SIG-M5 (cell line): ENCODE measurements around the gene TRIP11.
"Not testable (repeated sequence)": the region's sequence is repeated elsewhere in the genome, so short reads cannot be mapped to it uniquely, and the experiment has no call there.

Experiments used
- DNase-seq: peaks from one replicate; lab custom pipeline; 2025; lab: John Stamatoyannopoulos, UW

Gene TRIP11

DNA sequence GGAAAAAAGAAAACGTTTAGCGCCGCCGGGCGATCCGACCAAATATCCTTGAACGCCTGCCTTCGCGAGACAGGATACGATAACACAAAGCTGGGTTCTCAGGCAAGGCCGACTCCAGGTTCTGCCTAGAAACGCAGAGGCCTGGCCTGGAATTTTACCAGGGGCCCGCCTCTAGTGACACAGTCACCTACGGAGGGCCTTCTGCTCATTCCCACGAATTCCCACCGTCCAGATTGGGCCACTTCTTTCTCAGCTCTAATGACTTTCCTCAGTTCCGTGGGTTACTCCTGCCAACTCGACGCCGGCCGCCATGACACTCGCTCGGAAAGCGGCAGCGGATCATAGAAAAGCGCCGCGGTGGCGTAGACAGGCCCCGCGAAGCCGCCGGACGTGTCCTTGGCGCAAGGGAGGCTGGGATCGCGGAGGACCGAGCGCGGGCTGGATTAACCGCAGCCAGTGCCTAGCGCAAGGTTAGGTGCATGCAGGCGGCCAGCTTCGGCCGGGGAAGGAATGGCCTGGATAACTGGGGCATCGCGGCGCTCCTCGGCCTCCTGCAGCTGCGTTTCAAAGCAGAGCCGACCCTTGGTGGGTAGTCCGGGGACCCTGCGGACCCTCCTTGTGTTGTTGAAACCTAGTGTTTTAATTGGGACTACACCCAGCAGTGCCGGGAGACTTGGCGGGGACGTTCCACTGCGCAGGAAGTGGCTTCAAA is at the start of gene TRIP11:
Gene TRIP11 (minus strand): TSS at position 341 of the 712 bp plus-strand sequence. CDS start 374 bp downstream, outside the sequence.
- DNase-seq, result peak; percentile 24

DNA sequence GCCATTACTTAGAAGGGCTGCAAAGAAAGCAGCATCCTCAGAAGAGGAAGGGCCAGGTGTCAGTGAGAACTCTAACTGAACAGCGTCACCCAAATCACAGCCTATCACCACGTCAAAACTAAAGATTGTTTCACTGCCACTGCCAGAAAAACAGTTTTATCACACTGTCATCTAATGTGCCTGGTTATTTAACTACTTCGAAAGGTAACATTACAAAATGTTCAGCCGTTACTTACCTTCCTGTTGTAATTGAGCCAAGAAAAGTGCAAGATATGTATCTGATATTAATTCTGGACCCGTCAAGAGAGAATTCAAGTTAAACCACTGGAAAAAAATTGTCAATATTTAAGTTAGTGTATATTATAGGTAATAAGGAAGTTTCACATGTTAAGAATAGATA is 48.6 kb upstream of the TRIP11 start:
- DNase-seq, result no peak

DNA sequence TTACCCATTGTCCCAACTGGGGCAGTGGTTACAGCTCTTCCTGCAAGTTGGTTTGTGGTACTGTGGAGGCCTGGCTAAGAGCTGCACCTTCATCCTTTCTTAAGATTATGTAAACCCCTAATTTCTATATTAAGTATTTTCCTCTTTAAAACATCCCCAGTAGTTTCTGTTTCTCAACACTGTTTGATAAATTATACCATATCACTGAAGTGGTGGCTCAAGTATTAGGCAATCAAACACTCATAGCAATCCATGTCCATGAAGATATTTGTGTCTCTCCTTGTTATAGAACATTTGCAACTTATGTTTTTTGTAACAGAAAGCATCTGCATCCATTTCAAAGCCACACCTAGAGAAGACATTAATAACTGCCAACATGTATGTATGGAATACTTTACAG is 34.7 kb upstream of the TRIP11 start:
- DNase-seq, result peak; percentile 2

DNA sequence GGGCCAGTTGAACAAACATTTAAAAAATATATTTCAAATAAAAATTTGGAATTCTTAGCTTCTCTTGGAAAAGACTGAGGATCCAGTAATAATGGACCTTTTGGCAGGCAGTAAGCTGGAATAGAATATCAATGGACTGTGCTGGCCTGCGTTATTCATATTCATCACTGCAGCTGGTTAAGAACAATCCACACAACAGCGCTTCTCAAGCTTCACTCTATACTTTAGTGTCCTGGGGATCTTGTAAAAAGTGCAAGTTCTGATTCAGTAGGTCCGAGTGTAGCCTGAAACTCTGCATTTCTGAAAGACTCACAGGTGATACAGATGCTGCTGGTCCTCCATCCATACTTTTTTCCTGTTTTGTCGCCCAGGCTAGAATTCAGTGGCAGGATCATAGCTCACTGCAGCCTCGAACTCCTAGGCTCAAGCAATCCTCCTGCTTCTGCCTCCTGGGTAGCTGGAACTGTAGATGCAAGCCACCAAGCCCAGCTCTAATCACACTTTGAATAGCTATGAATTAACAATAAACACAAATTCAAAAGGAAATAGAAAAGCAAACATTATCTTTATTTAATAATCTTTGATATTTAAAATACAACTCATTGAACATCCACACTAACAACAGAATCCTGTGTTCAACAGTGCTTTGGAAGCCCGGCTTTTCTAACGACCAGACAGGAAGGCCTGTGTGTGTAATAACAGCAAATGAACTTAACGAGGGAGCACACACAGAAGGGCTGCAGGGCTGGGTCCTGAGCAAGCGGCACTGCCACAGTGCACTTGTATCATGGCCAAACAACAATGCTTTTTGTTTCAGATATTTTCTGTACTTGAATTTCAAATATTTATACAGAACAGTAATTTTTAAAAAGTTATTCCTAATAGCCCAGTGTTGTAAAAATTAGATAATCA is 18.4 kb upstream of the TRIP11 start:
- no peak for DNase-seq

DNA sequence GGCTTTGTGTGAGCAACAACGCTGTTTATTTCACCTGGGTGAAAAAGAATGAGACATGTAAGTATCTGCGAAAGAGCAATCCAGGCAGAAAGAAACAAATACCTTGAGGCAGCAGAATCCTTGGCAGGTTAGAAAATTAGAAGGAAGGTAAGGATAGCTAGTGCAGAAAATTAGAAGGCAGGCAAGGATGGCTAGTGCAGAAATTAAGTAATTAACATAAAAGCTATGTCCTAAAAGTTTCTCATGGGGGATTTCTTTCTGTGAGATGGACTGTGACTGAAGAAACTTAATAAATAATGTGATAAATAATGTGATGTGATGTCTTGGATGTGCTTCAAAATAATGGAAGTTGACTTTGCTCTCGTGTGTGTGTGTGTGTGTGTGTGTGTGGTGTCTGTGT is 9.9 kb upstream of the TRIP11 start:
- DNase-seq, result no peak

DNA sequence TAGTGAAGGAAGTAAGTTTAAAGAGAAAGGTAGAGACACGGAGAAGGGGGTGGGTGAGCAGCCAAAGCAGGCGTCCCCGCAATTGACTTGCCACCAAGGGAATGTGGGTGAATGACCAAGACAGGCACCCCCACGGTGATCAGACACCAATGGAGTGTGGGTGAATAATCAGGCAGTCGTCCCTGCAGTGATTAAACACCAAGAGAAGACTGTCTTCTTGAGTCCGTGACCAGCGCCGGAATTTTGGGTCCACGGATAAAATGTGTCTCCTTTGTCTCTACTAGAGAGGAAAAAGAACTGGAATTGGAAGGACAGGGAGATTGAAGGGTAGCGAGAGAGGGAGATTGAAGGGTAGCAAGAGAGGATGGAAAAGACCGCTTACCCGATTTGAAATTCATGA is 9.4 kb upstream of the TRIP11 start:
- DNase-seq, result not testable (repeated sequence)

DNA sequence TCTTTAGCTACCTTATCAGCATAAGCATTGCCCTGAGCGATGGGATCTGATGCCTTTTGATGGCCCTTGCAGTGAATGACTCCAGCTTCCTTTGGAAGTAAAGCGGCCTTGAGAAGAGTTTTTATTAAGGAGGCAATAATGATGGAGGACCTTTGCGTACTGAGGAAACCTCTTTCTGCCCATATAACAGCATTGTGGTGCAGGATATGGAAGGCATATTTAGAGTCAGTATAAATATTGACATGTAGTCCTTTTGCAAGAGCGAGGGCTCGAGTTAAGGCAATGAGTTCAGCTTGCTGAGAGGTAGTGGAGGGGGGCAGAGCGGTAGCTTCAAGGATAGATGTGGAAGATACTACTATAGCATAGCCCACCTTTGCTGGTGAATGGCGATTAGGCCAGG is 6.0 kb upstream of the TRIP11 start:
- DNase-seq, result not testable (repeated sequence)

DNA sequence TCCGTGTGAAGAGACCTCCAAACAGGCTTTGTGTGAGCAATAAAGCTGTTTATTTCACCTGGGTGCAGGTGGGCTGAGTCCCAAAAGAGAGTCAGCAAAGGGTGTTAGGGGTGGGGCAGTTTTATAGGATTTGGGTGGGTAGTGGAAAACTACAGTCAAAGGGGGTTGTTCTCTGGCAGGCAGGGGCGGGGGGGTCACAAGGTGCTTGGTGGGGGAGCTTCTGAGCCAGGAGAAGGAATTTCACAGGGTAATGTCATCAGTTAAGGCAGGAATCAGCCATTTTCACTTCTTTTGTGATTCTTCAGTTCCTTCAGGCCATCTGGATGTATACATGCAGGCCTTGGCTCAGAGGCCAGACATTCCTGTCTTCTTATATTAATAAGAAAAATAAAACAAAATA is 1.9 kb upstream of the TRIP11 start:
- DNase-seq, result not testable (repeated sequence)

DNA sequence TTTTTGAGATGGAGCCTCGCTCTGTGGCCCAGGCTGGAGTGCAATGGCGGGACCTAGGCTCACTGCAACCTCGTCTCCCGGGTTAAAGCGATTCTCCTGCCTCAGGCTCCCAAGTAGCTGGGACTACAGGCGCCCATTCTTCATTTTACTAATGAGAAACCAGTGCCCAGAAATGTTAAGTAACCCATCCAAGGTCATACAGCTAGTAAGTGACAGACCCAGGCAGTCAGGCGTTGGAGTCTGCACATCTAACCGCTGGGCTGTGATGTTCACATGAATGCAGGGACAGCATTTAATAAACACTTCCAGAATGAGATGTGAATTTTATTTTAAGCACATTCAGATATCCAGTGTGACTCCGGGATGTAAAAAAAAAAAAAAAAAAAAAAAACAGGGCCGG is 1.3 kb upstream of the TRIP11 start:
- no peak for DNase-seq

DNA sequence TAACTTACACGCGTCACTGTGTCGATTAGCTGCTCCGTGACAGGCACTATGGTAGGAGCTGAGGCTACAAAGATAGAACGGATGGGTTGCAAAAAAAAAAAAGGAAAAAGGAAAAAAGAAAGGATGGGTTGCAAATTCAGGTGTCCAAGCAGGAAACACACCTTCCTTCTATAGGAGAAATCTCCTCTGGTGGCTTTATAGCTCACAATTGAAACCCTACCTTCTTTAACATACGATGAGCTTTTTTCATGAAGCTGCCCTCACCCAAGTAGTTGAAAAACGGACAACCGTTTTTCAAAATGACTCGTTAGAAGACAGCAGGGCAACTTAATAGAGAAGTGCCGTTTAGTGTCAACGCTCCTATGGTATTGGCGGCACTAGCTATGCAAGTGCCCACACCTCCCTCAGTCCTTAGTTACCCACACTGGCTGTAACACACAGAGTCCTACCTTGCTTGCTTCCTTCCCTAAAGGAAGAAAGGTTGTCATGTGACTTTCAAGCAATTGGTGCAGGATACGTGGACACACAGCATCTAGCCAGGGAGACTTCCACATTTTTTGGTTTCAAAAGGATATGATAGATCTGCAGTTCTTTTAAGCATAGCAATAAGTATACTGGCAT is 682 bp upstream of the TRIP11 start:
- DNase-seq, result no peak

DNA sequence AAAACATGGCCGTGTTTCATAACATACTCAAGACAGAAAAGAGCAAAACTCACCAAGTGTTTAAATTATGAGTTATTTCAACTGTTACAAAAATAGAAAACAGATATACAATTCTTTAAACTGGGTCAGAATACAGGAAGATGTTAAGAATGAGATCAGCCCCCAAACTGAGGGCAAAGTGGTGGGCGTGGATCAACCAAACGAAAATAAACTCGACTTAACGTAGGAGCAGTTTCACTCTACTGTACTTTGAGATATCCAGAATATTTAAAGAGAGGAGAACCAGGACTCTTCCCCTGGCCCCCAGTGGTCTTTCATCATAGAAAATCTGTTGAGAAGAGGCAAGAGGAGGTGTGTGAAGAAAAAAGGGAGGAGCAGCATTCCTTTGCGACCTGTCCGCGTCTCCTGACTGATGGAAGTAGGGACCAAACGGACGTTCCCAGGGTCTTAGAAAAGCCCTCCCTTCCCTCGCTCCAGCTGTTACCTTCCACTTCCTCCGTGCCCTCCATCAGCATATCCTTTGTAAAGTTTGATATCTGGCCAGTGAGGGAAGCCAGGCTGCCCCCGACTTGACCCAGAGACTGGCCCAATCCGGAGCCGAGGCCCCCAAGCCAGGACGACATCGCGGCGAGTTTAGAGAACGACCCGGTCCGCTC is 668 bp downstream of the TRIP11 start:
- no peak for DNase-seq

DNA sequence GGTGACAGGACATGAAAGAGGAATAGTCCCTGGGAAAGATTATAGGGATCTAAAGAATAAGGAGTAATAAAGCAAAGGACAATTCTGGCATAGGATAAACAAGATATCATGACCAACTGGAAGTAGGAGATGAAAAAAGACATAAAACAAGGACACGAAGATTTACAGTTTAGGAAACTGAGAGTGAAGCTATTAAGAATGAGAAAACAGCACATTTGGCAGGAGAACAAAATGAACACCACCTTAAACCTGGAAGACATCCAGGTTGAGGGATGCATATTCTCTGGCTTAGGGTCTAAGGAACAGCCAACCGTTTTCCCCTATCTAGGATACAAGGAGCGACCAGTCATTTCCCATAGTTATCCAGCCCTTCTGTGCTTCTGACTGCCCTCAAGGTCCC is 1.9 kb downstream of the TRIP11 start:
- DNase-seq, result no peak

DNA sequence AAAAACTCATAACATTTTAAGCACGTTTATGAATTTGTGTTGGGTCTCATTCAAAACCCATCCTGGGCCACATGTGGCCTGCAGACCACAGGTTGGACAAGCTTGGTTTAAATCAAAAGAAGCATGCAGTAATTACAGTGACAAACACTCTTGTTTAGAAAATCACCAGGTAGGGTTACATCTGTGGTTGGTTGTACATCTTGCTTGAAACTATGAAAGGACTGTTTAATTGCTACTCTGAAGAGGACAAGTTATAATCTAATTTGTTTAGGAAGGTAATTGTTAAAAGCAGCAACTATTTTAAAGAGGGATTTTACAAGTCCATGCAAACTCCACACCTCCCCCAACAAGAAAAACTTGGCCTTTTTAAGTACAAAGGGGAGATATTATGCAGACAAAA is 4.0 kb downstream of the TRIP11 start:
- no peak for DNase-seq

DNA sequence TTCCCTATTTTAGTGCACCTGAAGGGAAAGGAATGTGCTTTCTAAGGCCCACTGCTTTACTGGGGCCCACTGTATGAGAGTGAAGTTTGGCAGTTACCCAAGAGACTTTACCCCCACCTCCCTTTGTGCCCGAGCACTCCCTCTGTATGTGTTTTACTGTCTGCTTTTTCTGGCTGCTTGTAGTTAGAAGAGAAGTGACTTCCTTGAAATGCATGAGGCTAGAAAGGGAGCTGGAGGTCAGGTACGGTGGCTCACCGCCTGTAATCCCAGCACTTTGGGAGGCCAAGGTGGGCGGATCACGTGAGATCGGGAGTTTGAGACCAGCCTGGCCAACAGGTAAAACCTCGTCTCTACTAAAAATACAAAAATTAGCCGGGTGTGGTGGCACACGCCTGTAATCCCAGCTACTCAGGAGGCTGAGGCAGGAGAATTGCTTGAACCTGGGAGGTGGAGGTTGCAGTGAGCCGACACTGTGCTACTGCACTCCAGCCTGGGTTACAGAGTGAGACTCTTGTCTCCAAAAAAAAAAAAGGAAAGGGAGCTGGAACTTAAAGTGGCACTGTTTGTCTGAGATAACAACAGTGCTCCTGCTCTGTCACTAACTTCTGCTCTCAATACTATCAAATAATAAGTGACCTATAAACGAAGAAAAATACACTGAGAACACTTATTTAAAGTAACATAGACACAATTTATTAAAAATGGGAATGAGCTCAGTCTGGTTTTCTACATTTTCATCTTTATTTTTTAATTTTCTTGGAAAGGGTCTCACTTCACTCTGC is 5.8 kb downstream of the TRIP11 start:
- DNase-seq, result no peak

DNA sequence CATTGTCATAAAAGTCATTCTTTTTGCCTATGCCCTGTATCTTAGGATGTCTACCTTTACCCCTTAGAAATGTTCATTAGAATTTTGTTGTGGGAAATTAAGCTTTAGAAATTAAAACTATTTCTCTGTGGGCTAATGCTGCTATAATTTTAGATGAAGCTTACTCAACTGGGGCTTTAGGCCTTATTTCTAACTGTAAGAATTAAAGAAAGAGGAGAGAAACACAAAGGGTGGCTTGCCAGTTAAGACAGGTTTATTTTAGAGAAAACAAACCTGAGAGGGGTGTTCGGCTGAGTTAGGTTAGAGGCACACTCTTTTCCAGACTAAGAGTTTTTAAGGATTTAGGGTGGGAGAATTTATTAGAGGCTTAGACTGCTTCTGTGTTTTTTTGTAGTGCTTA is 6.4 kb downstream of the TRIP11 start:
- DNase-seq, result no peak

DNA sequence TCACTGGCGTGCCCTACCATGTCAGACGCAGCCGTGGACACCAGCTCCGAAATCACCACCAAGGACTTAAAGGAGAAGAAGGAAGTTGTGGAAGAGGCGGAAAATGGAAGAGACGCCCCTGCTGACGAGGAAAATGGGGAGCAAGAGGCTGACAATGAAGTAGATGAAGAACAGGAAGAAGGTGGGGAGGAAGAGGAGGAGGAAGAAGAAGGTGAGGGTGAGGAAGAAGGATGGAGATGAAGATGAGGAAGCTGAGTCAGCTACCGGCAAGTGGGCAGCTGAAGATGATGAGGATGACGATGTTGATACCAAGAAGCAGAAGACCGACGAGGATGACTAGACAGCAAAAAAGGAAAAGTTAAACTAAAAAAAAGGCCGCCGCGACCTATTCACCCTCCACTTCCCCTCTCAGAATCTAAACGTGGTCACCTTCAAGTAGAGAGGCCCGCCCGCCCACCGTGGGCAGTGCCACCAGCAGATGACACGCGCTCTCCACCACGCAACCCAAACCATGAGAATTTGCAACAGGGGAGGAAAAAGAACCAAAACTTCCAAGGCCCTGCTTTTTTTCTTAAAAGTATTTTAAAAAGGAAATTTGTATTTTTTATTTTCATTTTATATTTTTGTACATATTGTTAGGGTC is 13.2 kb downstream of the TRIP11 start:
- DNase-seq, result no peak

DNA sequence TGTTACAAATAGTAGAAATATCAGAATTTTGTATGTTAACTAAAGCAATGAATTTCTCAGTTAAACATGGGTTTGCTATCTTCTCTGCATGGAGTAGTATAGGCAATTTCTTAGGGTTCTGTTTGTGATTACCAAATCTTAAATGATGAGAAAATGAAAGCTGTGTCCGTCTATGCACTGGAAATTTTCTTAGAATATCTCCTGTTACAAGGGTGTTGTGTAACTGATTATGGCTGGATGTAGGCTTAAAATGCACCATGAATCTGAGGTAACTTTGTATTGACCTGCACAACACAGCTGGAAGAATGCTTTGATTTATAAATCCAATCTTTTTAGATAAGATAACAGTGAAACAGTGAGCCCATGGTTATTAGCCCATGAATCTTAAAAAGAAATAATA is 17.8 kb downstream of the TRIP11 start:
- no peak for DNase-seq

DNA sequence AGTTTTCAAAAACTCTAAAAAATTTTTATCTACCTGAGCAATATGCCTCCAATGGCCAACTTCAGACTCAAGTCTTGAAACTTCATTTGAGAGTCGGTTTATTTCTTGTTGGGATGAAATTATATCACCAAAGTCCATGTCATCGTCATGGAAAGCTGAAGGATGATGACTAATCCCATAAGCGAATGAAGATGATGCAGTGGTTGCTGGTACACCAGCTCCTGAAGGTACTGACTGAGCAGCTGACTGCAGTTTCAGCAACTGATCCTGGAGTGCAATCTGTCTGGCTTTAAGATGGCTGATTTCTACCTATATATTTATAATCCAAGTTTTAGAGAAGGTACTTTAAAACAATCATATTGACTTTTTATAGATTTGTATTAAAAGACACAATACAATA is 18.3 kb downstream of the TRIP11 start:
- DNase-seq, result no peak

DNA sequence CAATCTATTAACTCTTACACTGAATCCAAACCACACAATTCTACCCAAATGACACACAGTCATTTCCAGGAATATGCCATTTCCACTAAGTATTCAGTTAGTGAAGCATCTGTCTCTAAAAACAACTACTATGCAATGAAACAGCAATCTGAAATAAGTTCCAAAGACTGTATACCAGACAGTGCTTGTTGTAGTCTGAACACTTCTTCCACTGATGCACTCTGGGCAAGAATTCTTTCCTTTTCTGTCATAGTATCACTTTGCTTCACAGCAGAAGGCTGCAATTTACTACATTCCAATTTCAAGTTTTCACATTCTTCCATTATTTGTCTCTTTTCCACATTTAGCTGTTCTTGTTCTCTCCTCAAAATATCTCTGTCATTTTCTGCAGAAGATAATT is 25.8 kb downstream of the TRIP11 start:
- no peak for DNase-seq

DNA sequence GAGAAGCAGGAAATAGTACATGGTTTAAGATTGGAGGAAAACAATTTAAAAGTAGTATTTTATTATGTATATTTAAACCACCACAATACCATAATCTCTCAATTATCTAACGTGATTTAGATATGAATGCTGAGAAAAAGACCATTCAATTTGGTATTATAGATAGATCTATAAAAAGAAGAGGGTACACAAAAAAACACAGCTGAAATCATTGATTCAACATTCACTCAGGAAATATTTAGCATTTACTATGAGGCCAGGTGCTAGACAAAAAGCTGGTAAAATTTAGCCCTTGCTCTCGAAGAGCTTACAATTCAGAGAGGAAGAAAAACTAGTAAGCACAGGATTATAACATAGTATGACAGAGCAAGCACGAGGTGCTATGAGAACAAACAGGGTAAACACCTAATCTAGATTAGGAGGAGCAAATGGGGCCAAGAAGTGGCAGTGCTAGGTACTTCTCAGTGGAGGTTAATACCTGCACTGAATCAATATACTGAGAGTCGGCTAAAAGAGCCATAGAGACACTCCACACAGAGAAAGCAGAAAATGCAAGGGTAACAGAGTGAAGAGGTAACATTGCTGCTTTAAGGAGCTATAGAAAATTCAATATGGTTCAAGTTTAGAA is 27.6 kb downstream of the TRIP11 start:
- DNase-seq, result no peak

DNA sequence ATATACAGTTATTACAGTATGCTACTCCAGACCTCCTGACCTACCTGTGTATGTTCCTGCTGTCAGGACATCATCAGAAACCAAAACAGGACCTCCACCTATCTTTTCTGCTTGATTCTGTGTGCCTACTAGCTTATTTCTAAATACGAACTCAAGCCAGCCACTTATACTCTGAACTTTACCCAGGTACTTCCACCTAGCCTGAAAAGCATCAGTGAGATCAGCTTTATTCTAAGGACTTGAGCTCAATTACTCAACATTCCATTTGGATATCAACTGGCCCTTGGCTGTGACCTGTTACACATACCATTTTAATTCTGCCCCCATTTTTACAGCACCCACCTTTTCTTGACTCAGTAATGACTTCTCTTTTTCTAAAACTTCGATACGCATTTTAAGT is 29.2 kb downstream of the TRIP11 start:
- DNase-seq, result no peak
